CD4-positive, alpha-beta memory T cell (primary cell): ENCODE data around the gene DAAM1. TPM values are rescaled to one million over a fixed set of nuclear protein-coding genes. Genes with fewer than 3 reads are reported as not detected.
A peak's percentile ranks its signal among the peaks of the same experiment; 100 is the strongest.

Source experiments
- CTCF ChIA-PET: fragments of 350-600 bp; sonication (Branson Sonifier 250); formaldehyde crosslinking; loops from one replicate; lab custom pipeline; 2021; ENCODE audit warnings: inconsistent platforms; ENCODE audit not compliant: partially characterized antibody; lab: Charles Lee
- POLR2A ChIA-PET: fragments of 350-600 bp; sonication (Branson Sonifier 250); formaldehyde crosslinking; loops from one replicate; lab custom pipeline; 2021; ENCODE audit not compliant: partially characterized antibody; lab: Charles Lee
- DNase-seq, 5 donors: peaks; one replicate each; pipeline versions ENCODE4 v3.0.0 to v3.0.0-alpha.2; 2020 to 2022; ENCODE audit warnings: mixed read lengths in 1 of 5
- H3K27ac ChIP-seq: one replicate; pipeline ENCODE4 v1.7.0; 2013; ENCODE audit warnings: low read depth, low read length
- H3K27me3 ChIP-seq: 2 replicates; pipeline ENCODE4 v1.7.0; 2013; ENCODE audit warnings: mild to moderate bottlenecking, low read length, moderate library complexity; ENCODE audit not compliant: insufficient read depth
- H3K36me3 ChIP-seq: 2 replicates; pipeline ENCODE4 v1.7.0; 2013; ENCODE audit warnings: mild to moderate bottlenecking, low read length, moderate library complexity; ENCODE audit not compliant: insufficient read depth
- H3K4me1 ChIP-seq: 2 replicates; pipeline ENCODE4 v1.7.0; 2013; ENCODE audit warnings: mild to moderate bottlenecking, low read length, moderate library complexity; ENCODE audit not compliant: insufficient read depth
- H3K4me3 ChIP-seq, 2 donors: one replicate each; pipeline ENCODE4 v1.7.0; 2013; ENCODE audit warnings: low read length in 2 of 2, mild to moderate bottlenecking in 1 of 2
- H3K9me3 ChIP-seq, 2 donors: one replicate each; pipeline ENCODE4 v1.7.0; 2013; ENCODE audit warnings: low read length in 2 of 2, control low read depth in 1 of 2; ENCODE audit not compliant: control insufficient read depth in 1 of 2
- H3K27ac Mint-ChIP-seq, 7 donors: one replicate each; pipeline ENCODE4 v1.8.0; 2020 to 2021; ENCODE audit warnings: mixed read lengths in 7 of 7, mild to moderate bottlenecking in 6 of 7, inconsistent platforms in 3 of 7, moderate library complexity in 3 of 7
- H3K27me3 Mint-ChIP-seq, 2 donors: one replicate each; pipeline ENCODE4 v1.8.0; 2020 to 2021; ENCODE audit warnings: mixed read lengths in 2 of 2
- H3K36me3 Mint-ChIP-seq, 2 donors: one replicate each; pipeline ENCODE4 v1.8.0; 2020 to 2021; ENCODE audit warnings: mixed read lengths in 2 of 2, inconsistent platforms in 1 of 2, mild to moderate bottlenecking in 1 of 2
- H3K4me1 Mint-ChIP-seq, 4 donors: one replicate each; pipeline ENCODE4 v1.8.0; 2020 to 2021; ENCODE audit warnings: mixed read lengths in 4 of 4, mild to moderate bottlenecking in 1 of 4
- H3K4me3 Mint-ChIP-seq, 8 donors: one replicate each; pipeline ENCODE4 v1.8.0; 2020 to 2021; ENCODE audit warnings: mixed read lengths in 8 of 8, mild to moderate bottlenecking in 7 of 8, moderate library complexity in 6 of 8, inconsistent platforms in 3 of 8
- H3K9me3 Mint-ChIP-seq, 8 donors: one replicate each; pipeline ENCODE4 v1.8.0; 2020 to 2021; ENCODE audit warnings: mixed read lengths in 8 of 8, mild to moderate bottlenecking in 5 of 8, inconsistent platforms in 3 of 8, moderate library complexity in 1 of 8
- intact Hi-C: fragments of 100-400 bp; cut with micrococcal nuclease; formaldehyde crosslinking; loops from one replicate; pipeline ENCODE4 v1.15.1; 2023
- polyA plus RNA-seq, 2 donors: library from polyadenylated mRNA; unstranded; fragments of 300-500 nt; fragmentation: Illumina TruSeq; gene quantifications; one replicate each; pipeline ENCODE4 v1.2.3, GENCODE V29; 2021
- total RNA-seq, 2 experiments: library from RNA; stranded (reverse); gene quantifications; one replicate each; pipeline ENCODE4 v1.2.3, GENCODE V29; 2021

The DAAM1 gene
- total and polyA plus RNA-seq, 4 experiments from 2014 or later: 5.4 to 25.6 (median 20.0) TPM

GRCh38 chr14:59358784-59359183, 170.3 kb downstream of the DAAM1 start:
- no peaks in the 10 kb centered on the region for H3K4me1 ChIP-seq
- POLR2A ChIA-PET: no interaction called here
- intact Hi-C loops: no loop called here
- Mint-ChIP-seq H3K9me3 (no peaks in the 10 kb centered on the region), H3K27me3 (no peaks in the 10 kb centered on the region), H3K36me3 (peaks cover 47 to 77% of the 10 kb centered on the region in 2 donors), H3K4me1 (peaks cover 0 to 2% (median 0%) of the 10 kb centered on the region in 4 donors), H3K4me3 (no peak overlapping the region), H3K27ac (no peak overlapping the region)
- no peak overlapping the region for H3K4me3 ChIP-seq
- no peaks in the 10 kb centered on the region for H3K27me3 ChIP-seq
- CTCF ChIA-PET: interaction anchor here (0.9 kb wide), 1 partner anchor 233 kb away, joined by 3 read pairs; no protein-coding TSS in a partner anchor
- H3K36me3 ChIP-seq: peaks cover 4% of the 10 kb centered on the region
- H3K27ac ChIP-seq: no peak overlapping the region
- H3K9me3 ChIP-seq: no peaks in the 10 kb centered on the region
- DNase-seq: no peak

GRCh38 chr14:59359431-59360124, 171.1 kb downstream of the DAAM1 start:
- DNase-seq: no peak
- Mint-ChIP-seq H3K27ac (peak overlapping the region in 1 of 7 donors; percentile 43), H3K27me3 (no peaks in the 10 kb centered on the region), H3K4me1 (peaks cover 0 to 2% (median 0%) of the 10 kb centered on the region in 4 donors), H3K36me3 (peaks cover 46 to 77% of the 10 kb centered on the region in 2 donors), H3K9me3 (no peaks in the 10 kb centered on the region), H3K4me3 (no peak overlapping the region)
- ChIA-PET CTCF (no interaction called here), POLR2A (no interaction called here)
- Histone ChIP-seq H3K4me1 (no peaks in the 10 kb centered on the region), H3K27ac (no peak overlapping the region), H3K4me3 (no peak overlapping the region), H3K27me3 (no peaks in the 10 kb centered on the region), H3K9me3 (no peaks in the 10 kb centered on the region), H3K36me3 (peaks cover 5% of the 10 kb centered on the region)
- intact Hi-C loops: no loop called here

GRCh38 chr14:59360233-59360632, 171.8 kb downstream of the DAAM1 start:
- no peak overlapping the region for H3K27ac Mint-ChIP-seq
- ChIA-PET CTCF (no interaction called here), POLR2A (no interaction called here)
- H3K4me1 ChIP-seq: no peaks in the 10 kb centered on the region
- intact Hi-C loops: no loop called here
- H3K36me3 Mint-ChIP-seq: peaks cover 46 to 77% of the 10 kb centered on the region in 2 donors
- H3K4me3 Mint-ChIP-seq: no peak overlapping the region
- no peak overlapping the region for H3K27ac ChIP-seq
- no peak for DNase-seq
- H3K27me3 ChIP-seq: no peaks in the 10 kb centered on the region
- no peaks in the 10 kb centered on the region for H3K9me3 Mint-ChIP-seq
- H3K4me3 ChIP-seq: no peak overlapping the region
- H3K4me1 Mint-ChIP-seq: peaks cover 0 to 2% (median 0%) of the 10 kb centered on the region in 4 donors
- no peaks in the 10 kb centered on the region for H3K9me3 ChIP-seq
- peaks cover 5% of the 10 kb centered on the region for H3K36me3 ChIP-seq
- no peaks in the 10 kb centered on the region for H3K27me3 Mint-ChIP-seq

GRCh38 chr14:59360923-59361794, 172.7 kb downstream of the DAAM1 start:
- H3K4me3 Mint-ChIP-seq: no peak overlapping the region
- Histone ChIP-seq H3K27me3 (no peaks in the 10 kb centered on the region), H3K27ac (no peak overlapping the region), H3K4me1 (no peaks in the 10 kb centered on the region), H3K36me3 (peaks cover 5% of the 10 kb centered on the region), H3K4me3 (no peak overlapping the region), H3K9me3 (no peaks in the 10 kb centered on the region)
- H3K9me3 Mint-ChIP-seq: no peaks in the 10 kb centered on the region
- no peak for DNase-seq
- peaks cover 44 to 68% of the 10 kb centered on the region in 2 donors for H3K36me3 Mint-ChIP-seq
- ChIA-PET POLR2A (no interaction called here), CTCF (no interaction called here)
- intact Hi-C loops: no loop called here
- peak overlapping the region in 1 of 7 donors; percentile 13 for H3K27ac Mint-ChIP-seq
- peaks cover 0 to 2% (median 0%) of the 10 kb centered on the region in 4 donors for H3K4me1 Mint-ChIP-seq
- no peaks in the 10 kb centered on the region for H3K27me3 Mint-ChIP-seq

- H3K4me1 Mint-ChIP-seq: peaks cover 0 to 2% (median 0%) of the 10 kb centered on the region in 4 donors
- peaks cover 41 to 63% of the 10 kb centered on the region in 2 donors for H3K36me3 Mint-ChIP-seq
- no peak for DNase-seq
- no peaks in the 10 kb centered on the region for H3K27me3 Mint-ChIP-seq
- POLR2A ChIA-PET: no interaction called here
- H3K9me3 Mint-ChIP-seq: no peaks in the 10 kb centered on the region
- intact Hi-C loops: no loop called here
- peaks cover 5% of the 10 kb centered on the region for H3K36me3 ChIP-seq
- no peak overlapping the region for H3K27ac ChIP-seq
- H3K27me3 ChIP-seq: no peaks in the 10 kb centered on the region
- H3K27ac Mint-ChIP-seq: no peak overlapping the region
- no peaks in the 10 kb centered on the region for H3K9me3 ChIP-seq
- no peak overlapping the region for H3K4me3 Mint-ChIP-seq
- H3K4me1 ChIP-seq: no peaks in the 10 kb centered on the region
- CTCF ChIA-PET: no interaction called here
- no peak overlapping the region for H3K4me3 ChIP-seq
Measured at GRCh38 chr14:59362513-59362912, 174.0 kb downstream of the DAAM1 start.

GRCh38 chr14:59363531-59364226, 175.2 kb downstream of the DAAM1 start:
- H3K27ac Mint-ChIP-seq: no peak overlapping the region
- peaks cover 49 to 70% of the 10 kb centered on the region in 2 donors for H3K36me3 Mint-ChIP-seq
- H3K9me3 Mint-ChIP-seq: peaks cover 0 to 3% (median 0%) of the 10 kb centered on the region in 8 donors
- Histone ChIP-seq H3K27me3 (no peaks in the 10 kb centered on the region), H3K27ac (no peak overlapping the region), H3K4me1 (no peaks in the 10 kb centered on the region), H3K4me3 (no peak overlapping the region), H3K36me3 (peaks cover 5% of the 10 kb centered on the region), H3K9me3 (no peaks in the 10 kb centered on the region)
- H3K4me1 Mint-ChIP-seq: peaks cover 0 to 2% (median 0%) of the 10 kb centered on the region in 4 donors
- ChIA-PET CTCF (no interaction called here), POLR2A (no interaction called here)
- H3K27me3 Mint-ChIP-seq: no peaks in the 10 kb centered on the region
- no peak for DNase-seq
- H3K4me3 Mint-ChIP-seq: no peak overlapping the region
- intact Hi-C loops: no loop called here
